ENCODE data around the gene BSG.
"Not testable (repeated sequence)": the region's sequence is repeated elsewhere in the genome, so short reads cannot be mapped to it uniquely, and the experiment has no call there.

The BSG gene

GRCh38 chr19:573519-573825 is 1.1 kb downstream of the BSG start:
- no peak for DNase-seq

- DNase-seq: no peak
Observed at GRCh38 chr19:574658-575526, 2.5 kb downstream of the BSG start.

GRCh38 chr19:575527-576506 is 3.4 kb downstream of the BSG start:
- no peak for DNase-seq

- DNase-seq: no peak
Observed at GRCh38 chr19:576768-577438, 4.5 kb downstream of the BSG start.

GRCh38 chr19:577439-578392 is 5.3 kb downstream of the BSG start:
- DNase-seq: no peak

GRCh38 chr19:579111-579841 is 6.9 kb downstream of the BSG start:
- DNase-seq: no peak

- no peak for DNase-seq
Observed at GRCh38 chr19:579842-580155, 7.4 kb downstream of the BSG start.

- DNase-seq: no peak
Observed at GRCh38 chr19:580274-580835, 8.0 kb downstream of the BSG start.

GRCh38 chr19:581399-582111 is 9.2 kb downstream of the BSG start:
- no peak for DNase-seq

- DNase-seq: no peak
Observed at GRCh38 chr19:582497-583197, 10.3 kb downstream of the BSG start.

GRCh38 chr19:583198-583967 is 11.0 kb downstream of the BSG start:
- no peak for DNase-seq

- DNase-seq: no peak
Observed at GRCh38 chr19:583968-584239, 11.5 kb downstream of the BSG start.

GRCh38 chr19:584240-585001 is 12.0 kb downstream of the BSG start:
- no peak for DNase-seq

GRCh38 chr19:585146-585545 is 12.8 kb downstream of the BSG start:
- not testable (repeated sequence) for DNase-seq

- DNase-seq: no peak
Observed at GRCh38 chr19:585551-586110, 13.2 kb downstream of the BSG start.

- DNase-seq: no peak
Observed at GRCh38 chr19:588093-588740, 15.8 kb downstream of the BSG start.
